Ishikawa (cell line): ENCODE results near the gene SASH1.

Source experiments
- EP300 ChIP-seq: IDR thresholded peaks from 2 replicates; pipeline ENCODE4 v1.6.1; 2012; ENCODE audit warnings: borderline replicate concordance
- FOXM1 ChIP-seq: IDR thresholded peaks from 2 replicates; pipeline ENCODE4 v1.6.1; 2012; ENCODE audit warnings: low read depth, borderline replicate concordance
- TAF1 ChIP-seq: IDR thresholded peaks from 2 replicates; pipeline ENCODE4 v1.6.1; 2012; ENCODE audit warnings: low read depth, mild to moderate bottlenecking
- USF1 ChIP-seq: IDR thresholded peaks from 2 replicates; pipeline ENCODE4 v1.6.1; 2012
- ZBTB7A ChIP-seq: IDR thresholded peaks from 2 replicates; pipeline ENCODE4 v1.6.1; 2012; ENCODE audit warnings: low read depth
- TF ChIP-seq, protein P1 (sequence below): IDR thresholded peaks from 2 replicates; pipeline ENCODE4 v1.6.1; 2012; ENCODE audit warnings: low read depth, mild to moderate bottlenecking

- TF ChIP-seq EP300 (no peak), FOXM1 (no peak), ZBTB7A (no peak), USF1 (0 out of 2 replicates have a peak, but pooled peaks have one; percentile 37), TAF1 (no peak)
- TF ChIP-seq, protein P1, sequence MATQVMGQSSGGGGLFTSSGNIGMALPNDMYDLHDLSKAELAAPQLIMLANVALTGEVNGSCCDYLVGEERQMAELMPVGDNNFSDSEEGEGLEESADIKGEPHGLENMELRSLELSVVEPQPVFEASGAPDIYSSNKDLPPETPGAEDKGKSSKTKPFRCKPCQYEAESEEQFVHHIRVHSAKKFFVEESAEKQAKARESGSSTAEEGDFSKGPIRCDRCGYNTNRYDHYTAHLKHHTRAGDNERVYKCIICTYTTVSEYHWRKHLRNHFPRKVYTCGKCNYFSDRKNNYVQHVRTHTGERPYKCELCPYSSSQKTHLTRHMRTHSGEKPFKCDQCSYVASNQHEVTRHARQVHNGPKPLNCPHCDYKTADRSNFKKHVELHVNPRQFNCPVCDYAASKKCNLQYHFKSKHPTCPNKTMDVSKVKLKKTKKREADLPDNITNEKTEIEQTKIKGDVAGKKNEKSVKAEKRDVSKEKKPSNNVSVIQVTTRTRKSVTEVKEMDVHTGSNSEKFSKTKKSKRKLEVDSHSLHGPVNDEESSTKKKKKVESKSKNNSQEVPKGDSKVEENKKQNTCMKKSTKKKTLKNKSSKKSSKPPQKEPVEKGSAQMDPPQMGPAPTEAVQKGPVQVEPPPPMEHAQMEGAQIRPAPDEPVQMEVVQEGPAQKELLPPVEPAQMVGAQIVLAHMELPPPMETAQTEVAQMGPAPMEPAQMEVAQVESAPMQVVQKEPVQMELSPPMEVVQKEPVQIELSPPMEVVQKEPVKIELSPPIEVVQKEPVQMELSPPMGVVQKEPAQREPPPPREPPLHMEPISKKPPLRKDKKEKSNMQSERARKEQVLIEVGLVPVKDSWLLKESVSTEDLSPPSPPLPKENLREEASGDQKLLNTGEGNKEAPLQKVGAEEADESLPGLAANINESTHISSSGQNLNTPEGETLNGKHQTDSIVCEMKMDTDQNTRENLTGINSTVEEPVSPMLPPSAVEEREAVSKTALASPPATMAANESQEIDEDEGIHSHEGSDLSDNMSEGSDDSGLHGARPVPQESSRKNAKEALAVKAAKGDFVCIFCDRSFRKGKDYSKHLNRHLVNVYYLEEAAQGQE: no peak
Measured at GRCh38 chr6:148590883-148591282, 248.2 kb downstream of the SASH1 start.
